H9 (cell line): Measurements from ENCODE around the gene KIAA0825. TPM values are rescaled to one million over a fixed set of nuclear protein-coding genes. Genes with fewer than 3 reads are reported as not detected.

Experiments used
- DNase-seq: peaks from one replicate; pipeline ENCODE4 v3.0.0-alpha.2; 2017
- H2AFZ ChIP-seq: one replicate; pipeline ENCODE4 v1.6.1; 2013; ENCODE audit warnings: mild to moderate bottlenecking, low read length, control low read depth, moderate library complexity
- H2AK5ac ChIP-seq: 2 replicates; pipeline ENCODE4 v1.6.1; 2013; ENCODE audit warnings: low read length, control low read depth, mixed read lengths; ENCODE audit not compliant: insufficient read length
- H2BK120ac ChIP-seq: one replicate; pipeline ENCODE4 v1.6.1; 2013; ENCODE audit warnings: low read depth, mild to moderate bottlenecking, low read length, control low read depth, inconsistent platforms; ENCODE audit not compliant: poor library complexity, severe bottlenecking
- H2BK12ac ChIP-seq: 2 replicates; pipeline ENCODE4 v1.6.1; 2013; ENCODE audit warnings: low read length, control low read depth, mixed read lengths, low read depth; ENCODE audit not compliant: insufficient read length
- H2BK15ac ChIP-seq: 2 replicates; pipeline ENCODE4 v1.6.1; 2013; ENCODE audit warnings: low read depth, low read length, control low read depth
- H2BK20ac ChIP-seq: one replicate; pipeline ENCODE4 v1.6.1; 2013; ENCODE audit warnings: low read depth, mild to moderate bottlenecking, low read length, control low read depth, inconsistent platforms; ENCODE audit not compliant: poor library complexity, severe bottlenecking
- H2BK5ac ChIP-seq: 2 replicates; pipeline ENCODE4 v1.6.1; 2013; ENCODE audit warnings: low read length, control low read depth, mixed read lengths; ENCODE audit not compliant: insufficient read length
- H3K14ac ChIP-seq: 2 replicates; pipeline ENCODE4 v1.6.1; 2013; ENCODE audit warnings: low read length, control low read depth; ENCODE audit not compliant: insufficient read depth
- H3K18ac ChIP-seq: 2 replicates; pipeline ENCODE4 v1.6.1; 2013; ENCODE audit warnings: low read depth, mild to moderate bottlenecking, mixed read lengths, low read length, control low read depth; ENCODE audit not compliant: insufficient read length
- H3K23ac ChIP-seq: 2 replicates; pipeline ENCODE4 v1.6.1; 2013; ENCODE audit warnings: low read length, control low read depth, mixed read lengths, low read depth; ENCODE audit not compliant: insufficient read length
- H3K23me2 ChIP-seq: 2 replicates; pipeline ENCODE4 v1.6.1; 2013; ENCODE audit warnings: low read depth, mild to moderate bottlenecking, mixed read lengths, low read length, control low read depth; ENCODE audit not compliant: insufficient read length, poor library complexity, severe bottlenecking
- H3K27ac ChIP-seq: 2 replicates; pipeline ENCODE4 v1.5.1; 2013; ENCODE audit warnings: low read length, control low read depth, mixed read lengths, low read depth; ENCODE audit not compliant: insufficient read length
- H3K27me3 ChIP-seq: 2 replicates; pipeline ENCODE4 v1.6.1; 2013; ENCODE audit warnings: low read length, control low read depth, inconsistent platforms; ENCODE audit not compliant: insufficient read depth
- H3K4ac ChIP-seq: 2 replicates; pipeline ENCODE4 v1.6.1; 2013; ENCODE audit warnings: low read depth, mild to moderate bottlenecking, control low read depth, inconsistent platforms, low read length, moderate library complexity
- H3K4me1 ChIP-seq: 2 replicates; pipeline ENCODE4 v1.6.1; 2013; ENCODE audit warnings: low read length, control low read depth, inconsistent platforms; ENCODE audit not compliant: insufficient read depth
- H3K4me2 ChIP-seq: 2 replicates; pipeline ENCODE4 v1.6.1; 2013; ENCODE audit warnings: low read length, control low read depth, mixed read lengths; ENCODE audit not compliant: insufficient read length, insufficient read depth
- H3K56ac ChIP-seq: 2 replicates; pipeline ENCODE4 v1.6.1; 2013; ENCODE audit warnings: low read depth, mild to moderate bottlenecking, mixed read lengths, low read length, control low read depth; ENCODE audit not compliant: insufficient read length
- H3K79me1 ChIP-seq: 2 replicates; pipeline ENCODE4 v1.6.1; 2013; ENCODE audit warnings: low read depth, mild to moderate bottlenecking, moderate library complexity, low read length, control low read depth, inconsistent platforms; ENCODE audit not compliant: insufficient read depth, poor library complexity, severe bottlenecking
- H3K79me2 ChIP-seq: 2 replicates; pipeline ENCODE4 v1.6.1; 2013; ENCODE audit warnings: low read length, control low read depth, inconsistent platforms; ENCODE audit not compliant: insufficient read depth
- H3K9ac ChIP-seq: 2 replicates; pipeline ENCODE4 v1.6.1; 2013; ENCODE audit warnings: low read length, control low read depth, mixed read lengths; ENCODE audit not compliant: insufficient read length; ENCODE audit errors: extremely low read depth
- H3K9me3 ChIP-seq: one replicate; pipeline ENCODE4 v1.6.1; 2013; ENCODE audit warnings: low read depth, low read length, inconsistent platforms; ENCODE audit not compliant: control insufficient read depth
- H3T11ph ChIP-seq: one replicate; pipeline ENCODE4 v1.6.1; 2013; ENCODE audit warnings: mild to moderate bottlenecking, low read length, control low read depth, inconsistent platforms
- H4K20me1 ChIP-seq: one replicate; pipeline ENCODE4 v1.6.1; 2013; ENCODE audit not compliant: control insufficient read depth, insufficient read length, insufficient read depth
- H4K5ac ChIP-seq: 2 replicates; pipeline ENCODE4 v1.6.1; 2013; ENCODE audit warnings: low read depth, mild to moderate bottlenecking, mixed read lengths, low read length, control low read depth; ENCODE audit not compliant: insufficient read length
- H4K8ac ChIP-seq: replicated peaks from 2 replicates; pipeline ENCODE4 v1.6.1; 2013; ENCODE audit warnings: low read length, control low read depth, mixed read lengths, low read depth; ENCODE audit not compliant: insufficient read length
- H4K91ac ChIP-seq: 2 replicates; pipeline ENCODE4 v1.6.1; 2013; ENCODE audit warnings: low read depth, mild to moderate bottlenecking, moderate library complexity, mixed read lengths, low read length, control low read depth; ENCODE audit not compliant: insufficient read length
- H3K27ac Mint-ChIP-seq, 3 experiments: 2 replicates in 2 of 3; 3 replicates in 1 of 3; pipeline ENCODE4 v1.8.0; 2020 to 2021; ENCODE audit warnings: mixed read lengths in 3 of 3, mild to moderate bottlenecking in 1 of 3, moderate library complexity in 1 of 3
- H3K27me3 Mint-ChIP-seq: 2 replicates; pipeline ENCODE4 v1.8.0; 2021; ENCODE audit warnings: low read depth, mild to moderate bottlenecking, moderate library complexity, mixed read lengths
- H3K36me3 Mint-ChIP-seq, 3 experiments: 2 replicates in 2 of 3; 3 replicates in 1 of 3; pipeline ENCODE4 v1.8.0; 2020 to 2021; ENCODE audit warnings: low read depth in 3 of 3, mixed read lengths in 3 of 3; ENCODE audit not compliant: insufficient read depth in 1 of 3
- H3K4me1 Mint-ChIP-seq, 2 experiments: 2 replicates each; pipeline ENCODE4 v1.8.0; 2020; ENCODE audit warnings: mixed read lengths in 2 of 2
- H3K4me3 Mint-ChIP-seq, 2 experiments: 2 replicates in 1 of 2; 3 replicates in 1 of 2; pipeline ENCODE4 v1.8.0; 2020 to 2021; ENCODE audit warnings: mild to moderate bottlenecking in 2 of 2, mixed read lengths in 2 of 2, moderate library complexity in 1 of 2
- H3K9me3 Mint-ChIP-seq, 2 experiments: 2 replicates in 1 of 2; 3 replicates in 1 of 2; pipeline ENCODE4 v1.8.0; 2020; ENCODE audit warnings: mild to moderate bottlenecking in 2 of 2, mixed read lengths in 2 of 2, moderate library complexity in 1 of 2
- WGBS: extraction: QIAGEN DNeasy Blood & Tissue Kit; methylation state at CpG from one replicate; pipeline ENCODE4 v1.1.7; 2013; ENCODE audit warnings: missing lambda C conversion rate, low lambda C conversion rate, mixed read lengths; ENCODE audit not compliant: insufficient read length; ENCODE audit errors: extremely low coverage; 5-methylcytosine and 5-hydroxymethylcytosine counted together
- total RNA-seq: library from RNA; stranded (reverse); gene quantifications from 2 replicates; pipeline ENCODE4 v1.2.1, GENCODE V29; 2021
- TF ChIP-seq, protein P1 (sequence below): fragments of 200-600 bp; sonication (generic); conservative IDR thresholded peaks from 3 replicates; pipeline ENCODE4 v1.8.0; 2021; ENCODE audit warnings: antibody characterized with exemption, mild to moderate bottlenecking

Gene KIAA0825
- total RNA-seq, 1 experiment from 2014 or later: 1.8 TPM

- no peaks in the 10 kb centered on the region for H3K36me3 Mint-ChIP-seq
Measured at GRCh38 chr5:94613583-94613982, 4.8 kb downstream of the KIAA0825 start.

More at GRCh38 chr5:94613583-94613982, 4.8 kb downstream of the KIAA0825 start:
- no peak for DNase-seq
- Histone ChIP-seq H2AK5ac (no peak overlapping the region), H3K23me2 (peaks cover 11% of the 10 kb centered on the region), H4K20me1 (no peaks in the 10 kb centered on the region), H3K79me2 (no peaks in the 10 kb centered on the region), H3T11ph (no peak overlapping the region), H3K4me1 (peaks cover 4% of the 10 kb centered on the region; the same call in 1 of the 2 replicates), H4K8ac (no peak overlapping the region), H4K5ac (no peak overlapping the region), H3K4me2 (no peak overlapping the region), H3K18ac (no peak overlapping the region), H3K79me1 (no peaks in the 10 kb centered on the region), H3K14ac (no peak overlapping the region), H3K9ac (no peak overlapping the region), H3K9me3 (no peaks in the 10 kb centered on the region), H3K4ac (no peak overlapping the region), H4K91ac (no peak overlapping the region), H3K56ac (no peak overlapping the region), H3K27ac (no peak overlapping the region), H3K23ac (no peak overlapping the region), H2BK12ac (no peak overlapping the region), H2BK20ac (no peak overlapping the region), H2BK15ac (no peak overlapping the region), H2BK120ac (no peak overlapping the region), H2AFZ (no peak overlapping the region), H3K27me3 (no peaks in the 10 kb centered on the region), H2BK5ac (no peak overlapping the region)
- TF ChIP-seq, protein P1, sequence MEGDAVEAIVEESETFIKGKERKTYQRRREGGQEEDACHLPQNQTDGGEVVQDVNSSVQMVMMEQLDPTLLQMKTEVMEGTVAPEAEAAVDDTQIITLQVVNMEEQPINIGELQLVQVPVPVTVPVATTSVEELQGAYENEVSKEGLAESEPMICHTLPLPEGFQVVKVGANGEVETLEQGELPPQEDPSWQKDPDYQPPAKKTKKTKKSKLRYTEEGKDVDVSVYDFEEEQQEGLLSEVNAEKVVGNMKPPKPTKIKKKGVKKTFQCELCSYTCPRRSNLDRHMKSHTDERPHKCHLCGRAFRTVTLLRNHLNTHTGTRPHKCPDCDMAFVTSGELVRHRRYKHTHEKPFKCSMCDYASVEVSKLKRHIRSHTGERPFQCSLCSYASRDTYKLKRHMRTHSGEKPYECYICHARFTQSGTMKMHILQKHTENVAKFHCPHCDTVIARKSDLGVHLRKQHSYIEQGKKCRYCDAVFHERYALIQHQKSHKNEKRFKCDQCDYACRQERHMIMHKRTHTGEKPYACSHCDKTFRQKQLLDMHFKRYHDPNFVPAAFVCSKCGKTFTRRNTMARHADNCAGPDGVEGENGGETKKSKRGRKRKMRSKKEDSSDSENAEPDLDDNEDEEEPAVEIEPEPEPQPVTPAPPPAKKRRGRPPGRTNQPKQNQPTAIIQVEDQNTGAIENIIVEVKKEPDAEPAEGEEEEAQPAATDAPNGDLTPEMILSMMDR: peak; percentile 64
- peaks cover 27 to 33% of the 10 kb centered on the region in 2 experiments for H3K4me1 Mint-ChIP-seq
- H3K4me3 Mint-ChIP-seq: no peak overlapping the region
- no peaks in the 10 kb centered on the region for H3K27me3 Mint-ChIP-seq
- H3K27ac Mint-ChIP-seq: 0 out of 7 replicates have a peak overlapping the region, but pooled peaks of 1 of the 3 experiments have one; percentile 28
- WGBS: no CpG with 5 or more reads among the region's 2 CpGs
- no peaks in the 10 kb centered on the region for H3K9me3 Mint-ChIP-seq
